Dedifferentiated amniotic fluid mesenchymal stem cell (primary cell): Measurements from ENCODE around the gene PRKCE.

Experiments used
- DNase-seq: peaks from one replicate; pipeline ENCODE4 v3.0.0-alpha.2; 2016; ENCODE audit errors: extremely low spot score

PRKCE gene

GRCh38 chr2:45778720-45779171, 127.3 kb downstream of the PRKCE start:
- peak; percentile 33 for DNase-seq

- DNase-seq: no peak
Measured at GRCh38 chr2:45780541-45781463, 129.3 kb downstream of the PRKCE start.

- DNase-seq: no peak
Measured at GRCh38 chr2:45781464-45781811, 130.0 kb downstream of the PRKCE start.

GRCh38 chr2:45782436-45782835, 131.0 kb downstream of the PRKCE start:
- DNase-seq: no peak

GRCh38 chr2:45782986-45783385, 131.5 kb downstream of the PRKCE start:
- DNase-seq: no peak

- DNase-seq: no peak
Measured at GRCh38 chr2:45786030-45786835, 134.8 kb downstream of the PRKCE start.

GRCh38 chr2:45786836-45787357, 135.4 kb downstream of the PRKCE start:
- DNase-seq: no peak

GRCh38 chr2:45788401-45788800, 136.9 kb downstream of the PRKCE start:
- DNase-seq: no peak

GRCh38 chr2:45789317-45789716, 137.8 kb downstream of the PRKCE start:
- DNase-seq: no peak

- DNase-seq: no peak
Measured at GRCh38 chr2:45789961-45790723, 138.7 kb downstream of the PRKCE start.

- DNase-seq: no peak
Measured at GRCh38 chr2:45793305-45793962, 142.0 kb downstream of the PRKCE start.

GRCh38 chr2:45794134-45794617, 142.7 kb downstream of the PRKCE start:
- no peak for DNase-seq

- DNase-seq: no peak
Measured at GRCh38 chr2:45796500-45796899, 145.0 kb downstream of the PRKCE start.

GRCh38 chr2:45797451-45798230, 146.2 kb downstream of the PRKCE start:
- DNase-seq: no peak

- DNase-seq: no peak
Measured at GRCh38 chr2:45799679-45800381, 148.4 kb downstream of the PRKCE start.

- no peak for DNase-seq
Measured at GRCh38 chr2:45802499-45803138, 151.1 kb downstream of the PRKCE start.

- no peak for DNase-seq
Measured at GRCh38 chr2:45804987-45805755, 153.7 kb downstream of the PRKCE start.
